ENCODE measurements around the gene UBXN10. TPM values are rescaled to one million over a fixed set of nuclear protein-coding genes. Genes with fewer than 3 reads are reported as not detected.
A peak's percentile ranks its signal among the peaks of the same experiment; 100 is the strongest.

The UBXN10 gene
- total RNA-seq, 1 donor from 2014 or later: not detected

DNA sequence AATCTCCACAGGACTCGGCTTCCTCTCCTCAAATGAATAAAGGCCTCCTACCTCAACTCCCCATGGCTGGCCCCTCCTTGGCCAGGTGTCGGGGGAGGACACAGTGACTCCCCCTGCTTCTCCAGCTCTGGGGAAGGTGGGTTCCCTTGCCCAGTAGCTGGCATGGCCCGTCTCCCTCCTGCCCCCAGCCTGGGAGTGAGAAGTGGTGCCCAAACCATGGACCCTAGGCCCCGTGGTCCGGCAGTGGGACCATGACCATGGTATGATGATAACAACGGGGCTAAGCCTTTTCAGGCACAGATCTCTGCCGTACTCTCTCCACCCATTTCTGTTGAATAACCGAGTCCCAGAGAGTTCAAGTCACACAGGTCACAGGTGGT is 35.6 kb upstream of the UBXN10 start:
- TF ChIP-seq, protein P1, sequence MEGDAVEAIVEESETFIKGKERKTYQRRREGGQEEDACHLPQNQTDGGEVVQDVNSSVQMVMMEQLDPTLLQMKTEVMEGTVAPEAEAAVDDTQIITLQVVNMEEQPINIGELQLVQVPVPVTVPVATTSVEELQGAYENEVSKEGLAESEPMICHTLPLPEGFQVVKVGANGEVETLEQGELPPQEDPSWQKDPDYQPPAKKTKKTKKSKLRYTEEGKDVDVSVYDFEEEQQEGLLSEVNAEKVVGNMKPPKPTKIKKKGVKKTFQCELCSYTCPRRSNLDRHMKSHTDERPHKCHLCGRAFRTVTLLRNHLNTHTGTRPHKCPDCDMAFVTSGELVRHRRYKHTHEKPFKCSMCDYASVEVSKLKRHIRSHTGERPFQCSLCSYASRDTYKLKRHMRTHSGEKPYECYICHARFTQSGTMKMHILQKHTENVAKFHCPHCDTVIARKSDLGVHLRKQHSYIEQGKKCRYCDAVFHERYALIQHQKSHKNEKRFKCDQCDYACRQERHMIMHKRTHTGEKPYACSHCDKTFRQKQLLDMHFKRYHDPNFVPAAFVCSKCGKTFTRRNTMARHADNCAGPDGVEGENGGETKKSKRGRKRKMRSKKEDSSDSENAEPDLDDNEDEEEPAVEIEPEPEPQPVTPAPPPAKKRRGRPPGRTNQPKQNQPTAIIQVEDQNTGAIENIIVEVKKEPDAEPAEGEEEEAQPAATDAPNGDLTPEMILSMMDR (IDR thresholded peaks at IDR 0.05): no peak
- H3K36me3 ChIP-seq: no peaks in the 10 kb centered on the region
- no peaks in the 10 kb centered on the region for H3K27me3 ChIP-seq
- H3K4me3 ChIP-seq: no peak overlapping the region
- no peak overlapping the region for H3K27ac ChIP-seq
- intact Hi-C loops (cut with DNase I): loop anchor here (5.0 kb wide), 2 partner anchors 342 to 488 kb away; partner anchors contain the start of gene HTR6
- DNase-seq (ENCODE audit: low spot score in 2 of 2): no peak
- no peaks in the 10 kb centered on the region for H3K9me3 ChIP-seq
- H3K4me1 ChIP-seq: peaks cover 0 to 4% of the 10 kb centered on the region in 2 donors

DNA sequence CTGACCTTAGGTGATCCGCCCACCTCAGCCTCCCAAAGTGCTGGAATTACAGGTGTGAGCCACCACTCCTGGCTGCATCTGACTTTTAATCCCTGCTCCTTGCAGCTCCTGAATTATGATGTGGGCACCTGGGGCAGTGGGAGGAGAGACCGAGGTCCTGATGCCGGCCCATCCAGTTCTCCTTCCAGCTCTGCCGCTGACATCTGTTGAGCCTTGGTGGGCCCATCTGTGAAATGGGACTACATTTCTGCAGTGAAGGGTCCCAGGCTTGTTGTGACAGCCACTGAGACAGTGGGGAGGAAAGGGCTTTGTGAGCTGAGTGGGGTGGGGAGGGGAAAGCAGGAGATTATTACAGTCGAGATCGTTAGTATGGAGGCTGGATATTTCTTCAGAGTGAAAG is 34.9 kb upstream of the UBXN10 start:
- Histone ChIP-seq H3K4me3 (no peak overlapping the region), H3K4me1 (peaks cover 0 to 4% of the 10 kb centered on the region in 2 donors), H3K36me3 (no peaks in the 10 kb centered on the region), H3K9me3 (no peaks in the 10 kb centered on the region), H3K27me3 (no peaks in the 10 kb centered on the region), H3K27ac (no peak overlapping the region)
- intact Hi-C loops (cut with DNase I): loop anchor here (5.0 kb wide), 2 partner anchors 341 to 489 kb away; partner anchors contain the start of gene HTR6
- DNase-seq (ENCODE audit: low spot score in 2 of 2): no peak
- TF ChIP-seq, protein P1 (IDR thresholded peaks at IDR 0.05): no peak

DNA sequence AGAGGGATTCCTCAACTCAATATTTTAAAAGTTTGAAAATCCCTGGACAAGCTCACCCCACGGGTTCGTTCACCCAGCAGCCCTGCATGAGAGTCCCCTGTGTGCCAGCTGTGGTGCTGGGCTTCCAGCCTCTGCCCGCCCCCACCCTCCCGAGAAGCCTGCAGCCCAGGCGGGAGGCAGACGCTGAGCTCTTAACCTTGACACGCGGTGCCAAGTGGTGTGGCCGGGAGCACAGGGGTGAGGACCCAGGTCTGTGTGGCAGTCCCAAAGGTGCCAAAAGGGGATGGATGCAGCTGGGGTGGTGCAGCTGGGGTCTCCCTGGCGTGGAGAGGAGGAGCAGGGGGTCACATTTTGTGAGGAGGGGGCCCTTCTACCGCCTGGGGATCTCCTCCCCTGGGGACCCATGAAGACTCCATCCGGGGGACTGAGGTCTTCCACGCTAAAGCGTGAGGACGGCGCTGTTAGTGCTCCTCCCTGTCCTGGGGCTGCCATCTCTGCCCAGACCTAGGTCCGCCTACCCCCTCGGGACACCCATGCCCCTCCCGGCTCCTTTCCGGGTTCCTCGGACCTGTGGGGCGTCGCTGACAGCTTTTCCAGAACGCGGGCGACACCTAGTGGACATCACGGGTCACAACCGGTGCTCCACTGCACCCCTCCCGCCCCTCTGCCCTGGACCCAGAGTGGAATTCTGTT is 33.8 kb upstream of the UBXN10 start:
- TF ChIP-seq, protein P1 (IDR thresholded peaks at IDR 0.05): peak; percentile 88 to 96 (median 93)
- peak in 1 of 2 donors; percentile 87 for DNase-seq (ENCODE audit: low spot score in 2 of 2)
- H3K27me3 ChIP-seq: no peaks in the 10 kb centered on the region
- no peak overlapping the region for H3K27ac ChIP-seq
- H3K4me3 ChIP-seq: peak overlapping the region; percentile 44 to 49
- H3K36me3 ChIP-seq: no peaks in the 10 kb centered on the region
- no peaks in the 10 kb centered on the region for H3K9me3 ChIP-seq
- intact Hi-C loops (cut with DNase I): loop anchor here (1.0 to 5.0 kb wide), 4 partner anchors 177 to 490 kb away; partner anchors contain the start of gene HTR6
- H3K4me1 ChIP-seq: peaks cover 0 to 4% of the 10 kb centered on the region in 2 donors

DNA sequence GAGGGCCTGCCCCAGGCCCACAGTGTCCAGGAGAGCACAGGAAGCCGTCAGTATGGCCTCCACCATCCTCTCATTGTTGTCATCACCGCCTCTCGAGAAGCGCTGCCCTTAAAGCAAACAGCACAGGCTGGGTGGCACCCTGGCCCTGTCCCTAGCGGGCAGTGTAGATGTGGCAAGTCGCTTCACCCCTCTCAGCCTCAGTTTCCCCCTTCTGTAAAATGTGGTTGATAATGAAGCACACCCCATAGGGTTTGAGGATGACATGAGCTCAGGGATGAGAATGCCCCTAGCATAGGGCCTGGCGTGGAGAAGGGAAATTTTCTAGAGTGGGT is 33.3 kb upstream of the UBXN10 start:
- Histone ChIP-seq H3K27me3 (no peaks in the 10 kb centered on the region), H3K36me3 (no peaks in the 10 kb centered on the region), H3K9me3 (no peaks in the 10 kb centered on the region), H3K4me3 (peak overlapping the region in 1 of 2 donors; percentile 44), H3K27ac (no peak overlapping the region), H3K4me1 (peaks cover 0 to 4% of the 10 kb centered on the region in 2 donors)
- intact Hi-C loops (cut with DNase I): loop anchor here (1.0 to 5.0 kb wide), 4 partner anchors 177 to 490 kb away; partner anchors contain the start of gene HTR6
- TF ChIP-seq, protein P1 (IDR thresholded peaks at IDR 0.05): no peak
- no peak for DNase-seq (ENCODE audit: low spot score in 2 of 2)

DNA sequence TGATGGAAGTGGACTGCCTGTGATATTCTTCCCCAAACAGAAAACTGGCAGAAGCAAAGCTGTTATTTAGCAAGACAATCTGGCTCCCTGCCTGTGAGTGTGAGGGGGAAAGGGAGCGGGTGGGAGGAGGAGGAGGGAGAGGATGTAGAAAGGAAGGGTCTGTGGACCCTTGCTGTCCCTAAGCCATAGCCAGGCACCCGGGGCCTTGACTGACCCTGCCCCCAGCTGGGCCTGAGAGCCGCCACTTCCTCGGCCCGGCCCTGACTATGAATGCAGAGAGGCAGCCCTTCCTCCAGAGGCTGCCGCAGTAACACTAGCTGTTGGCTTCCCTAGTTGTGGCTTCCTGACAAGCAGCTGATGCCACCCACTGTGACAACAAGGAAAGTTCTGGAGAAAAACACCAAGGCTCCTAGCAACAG is 32.9 kb upstream of the UBXN10 start:
- H3K36me3 ChIP-seq: no peaks in the 10 kb centered on the region
- no peaks in the 10 kb centered on the region for H3K9me3 ChIP-seq
- no peaks in the 10 kb centered on the region for H3K27me3 ChIP-seq
- H3K4me1 ChIP-seq: peaks cover 0 to 4% of the 10 kb centered on the region in 2 donors
- DNase-seq (ENCODE audit: low spot score in 2 of 2): peak in 1 of 2 donors; percentile 71
- intact Hi-C loops (cut with DNase I): loop anchor here (1.0 to 5.0 kb wide), 4 partner anchors 178 to 491 kb away; partner anchors contain the start of gene HTR6
- no peak overlapping the region for H3K4me3 ChIP-seq
- TF ChIP-seq, protein P1 (IDR thresholded peaks at IDR 0.05): no peak
- H3K27ac ChIP-seq: no peak overlapping the region

Measured in ascending aorta (tissue), 2 donors.